ENCODE measurements around the gene LARGE1. TPM values are rescaled to one million over a fixed set of nuclear protein-coding genes. Genes with fewer than 3 reads are reported as not detected.

The LARGE1 gene
- polyA plus RNA-seq, 3 donors: 0.05 to 0.13 TPM; not detected in 1

- Mint-ChIP-seq H3K9me3 (peaks cover 22 to 40% (median 33%) of the 10 kb centered on the region in 7 donors), H3K27me3 (ENCODE audit: low read depth in 3 of 3) (peaks cover 0 to 2% (median 0%) of the 10 kb centered on the region in 3 donors), H3K27ac (no peak overlapping the region), H3K36me3 (no peaks in the 10 kb centered on the region), H3K4me1 (no peaks in the 10 kb centered on the region), H3K4me3 (no peak overlapping the region)
- Histone ChIP-seq H3K9ac (ENCODE audit: insufficient read depth, low read length, poor library complexity, severe bottlenecking) (no peak overlapping the region), H2AFZ (ENCODE audit: insufficient read depth, low read depth, low read length, poor library complexity, severe bottlenecking) (no peak overlapping the region), H3K27ac (ENCODE audit: low read depth in 1 of 2, low read length in 2 of 2) (no peak overlapping the region), H3K4me2 (replicated peaks; ENCODE audit: extremely low read depth, low read length, poor library complexity, severe bottlenecking) (no peak overlapping the region), H3K27me3 (ENCODE audit: control insufficient read depth in 2 of 2, insufficient read depth in 2 of 2, low read length in 2 of 2) (no peaks in the 10 kb centered on the region), H3K79me2 (ENCODE audit: insufficient read depth, low read length) (no peaks in the 10 kb centered on the region), H3K36me3 (replicated peaks in 1 of 2; ENCODE audit: control insufficient read depth in 1 of 2, insufficient read depth in 2 of 2, low read length in 2 of 2) (no peaks in the 10 kb centered on the region), H3K9me3 (replicated peaks in 1 of 2; ENCODE audit: control insufficient read depth in 1 of 2, insufficient read depth in 1 of 2, low read length in 2 of 2) (peaks cover 55 to 58% of the 10 kb centered on the region in 2 donors), H3K4me1 (ENCODE audit: control insufficient read depth in 1 of 2, insufficient read depth in 2 of 2, low read length in 2 of 2) (no peaks in the 10 kb centered on the region), H3K4me3 (replicated peaks in 1 of 3; ENCODE audit: low read depth in 2 of 3, low read length in 3 of 3) (no peak overlapping the region), H4K20me1 (ENCODE audit: insufficient read depth, low read length) (no peaks in the 10 kb centered on the region)
- no peak for DNase-seq
- no peak for TF ChIP-seq CTCF (IDR thresholded peaks at IDR 0.05)
- WGBS (ENCODE audit: insufficient coverage): 75% methylated on average over 4 of the region's 7 CpGs
- intact Hi-C loops (cut with micrococcal nuclease): loop anchor here in 1 of 2 donors (10.0 kb wide), 1 partner anchor 46 kb away; no protein-coding TSS in a partner anchor
Measured at GRCh38 chr22:33699176-33699575, 221.1 kb downstream of the LARGE1 start.

- no peaks in the 10 kb centered on the region for H4K20me1 ChIP-seq (ENCODE audit: insufficient read depth, low read length)
- H3K36me3 Mint-ChIP-seq: no peaks in the 10 kb centered on the region
- TF ChIP-seq CTCF (IDR thresholded peaks at IDR 0.05): no peak
- no peak overlapping the region for H3K4me2 ChIP-seq (replicated peaks; ENCODE audit: extremely low read depth, low read length, poor library complexity, severe bottlenecking)
- H3K27me3 Mint-ChIP-seq (ENCODE audit: low read depth in 3 of 3): peaks cover 0 to 2% (median 0%) of the 10 kb centered on the region in 3 donors
- H3K27ac Mint-ChIP-seq: no peak overlapping the region
- peaks cover 52 to 53% of the 10 kb centered on the region in 2 donors for H3K9me3 ChIP-seq (replicated peaks in 1 of 2; ENCODE audit: control insufficient read depth in 1 of 2, insufficient read depth in 1 of 2, low read length in 2 of 2)
- peaks cover 22 to 40% (median 25%) of the 10 kb centered on the region in 7 donors for H3K9me3 Mint-ChIP-seq
- no peaks in the 10 kb centered on the region for H3K4me1 ChIP-seq (ENCODE audit: control insufficient read depth in 1 of 2, insufficient read depth in 2 of 2, low read length in 2 of 2)
- no peaks in the 10 kb centered on the region for H3K36me3 ChIP-seq (replicated peaks in 1 of 2; ENCODE audit: control insufficient read depth in 1 of 2, insufficient read depth in 2 of 2, low read length in 2 of 2)
- no peak overlapping the region for H3K4me3 ChIP-seq (replicated peaks in 1 of 3; ENCODE audit: low read depth in 2 of 3, low read length in 3 of 3)
- no peaks in the 10 kb centered on the region for H3K4me1 Mint-ChIP-seq
- no peak overlapping the region for H3K4me3 Mint-ChIP-seq
- intact Hi-C loops (cut with micrococcal nuclease): loop anchor here in 1 of 2 donors (10.0 kb wide), 1 partner anchor 47 kb away; no protein-coding TSS in a partner anchor
- no peaks in the 10 kb centered on the region for H3K27me3 ChIP-seq (ENCODE audit: control insufficient read depth in 2 of 2, insufficient read depth in 2 of 2, low read length in 2 of 2)
- no peak for DNase-seq
- no peaks in the 10 kb centered on the region for H3K79me2 ChIP-seq (ENCODE audit: insufficient read depth, low read length)
- no CpG with 5 or more reads among the region's 4 CpGs for WGBS (ENCODE audit: insufficient coverage)
- H2AFZ ChIP-seq (ENCODE audit: insufficient read depth, low read depth, low read length, poor library complexity, severe bottlenecking): no peak overlapping the region
- no peak overlapping the region for H3K27ac ChIP-seq (ENCODE audit: low read depth in 1 of 2, low read length in 2 of 2)
- no peak overlapping the region for H3K9ac ChIP-seq (ENCODE audit: insufficient read depth, low read length, poor library complexity, severe bottlenecking)
Measured at GRCh38 chr22:33697640-33698039, 222.6 kb downstream of the LARGE1 start.
